Hematopoietic multipotent progenitor cell (in vitro differentiated cells): Measurements from ENCODE around the gene ARL16. TPM values are rescaled to one million over a fixed set of nuclear protein-coding genes. Genes with fewer than 3 reads are reported as not detected.

ENCODE experiments used
- DNase-seq, 3 donors: peaks; one replicate each; pipeline ENCODE4 v3.0.0-alpha.2; 2011 to 2015; ENCODE audit warnings: low read depth in 2 of 3, low spot score in 2 of 3
- total RNA-seq: library from RNA; depleted of rRNA; stranded (reverse); fragments of >200 nt; gene quantifications from one replicate; pipeline ENCODE4 v1.2.3, GENCODE V29; 2012

ARL16 gene
- total RNA-seq, 1 donor = 27.5 TPM

GRCh38 chr17:81673561-81674258 lies 9.9 kb downstream of the ARL16 start:
- DNase-seq = no peak

GRCh38 chr17:81672954-81673353 lies 10.6 kb downstream of the ARL16 start:
- no peak for DNase-seq

GRCh38 chr17:81672504-81672903 lies 11.1 kb downstream of the ARL16 start:
- DNase-seq = no peak

- DNase-seq = no peak
These were observed 15.8 kb downstream of the ARL16 start for GRCh38 chr17:81667754-81668153.

- DNase-seq = peak; percentile 82 to 96 (median 94)
These were observed 17.0 kb downstream of the ARL16 start, which contains the start of the genes CCDC137 and OXLD1 for GRCh38 chr17:81666342-81667191. Gene CCDC137, plus strand, starts transcription at chr17:81666737. Its CDS starts 30 bp downstream, at chr17:81666767. Gene OXLD1, minus strand, starts transcription at chr17:81666605. Its CDS starts 28 bp downstream, at chr17:81666577.

GRCh38 chr17:81666092-81666341 lies 17.6 kb downstream of the ARL16 start:
- DNase-seq = peak in 1 of 3 donors; percentile 82

GRCh38 chr17:81665205-81666091 lies 18.1 kb downstream of the ARL16 start:
- DNase-seq = peak in 2 of 3 donors; percentile 29 to 39

GRCh38 chr17:81664051-81664470 lies 19.5 kb downstream of the ARL16 start:
- no peak for DNase-seq

- DNase-seq = no peak
These were observed 21.6 kb downstream of the ARL16 start for GRCh38 chr17:81662002-81662401.

GRCh38 chr17:81660441-81660840 lies 23.2 kb downstream of the ARL16 start:
- DNase-seq = no peak

GRCh38 chr17:81659038-81659437 lies 24.6 kb downstream of the ARL16 start:
- no peak for DNase-seq

- no peak for DNase-seq
These were observed 26.8 kb downstream of the ARL16 start for GRCh38 chr17:81656835-81657234.

GRCh38 chr17:81656118-81656743 lies 27.4 kb downstream of the ARL16 start, which contains the start of gene PDE6G:
Gene PDE6G, minus strand, starts transcription at chr17:81656542. Its CDS starts 3,237 bp downstream, at chr17:81653305.
- DNase-seq = peak in 2 of 3 donors; percentile 16 to 19

GRCh38 chr17:81655378-81656117 lies 28.0 kb downstream of the ARL16 start:
- DNase-seq = no peak

- peak in 2 of 3 donors; percentile 53 to 62 for DNase-seq
These were observed 30.5 kb downstream of the ARL16 start for GRCh38 chr17:81652906-81653771.

GRCh38 chr17:81651692-81652091 lies 31.9 kb downstream of the ARL16 start:
- no peak for DNase-seq

- DNase-seq = no peak
These were observed 32.6 kb downstream of the ARL16 start for GRCh38 chr17:81650951-81651350.

GRCh38 chr17:81648707-81649085 lies 34.9 kb downstream of the ARL16 start:
- no peak for DNase-seq
